NCI-H1417 (cell line): ENCODE results near the gene STK39.
"Not testable (repeated sequence)": the region's sequence is repeated elsewhere in the genome, so short reads cannot be mapped to it uniquely, and the experiment has no call there.

ENCODE experiments used
- DNase-seq, 3 experiments: peaks; one replicate each; lab custom pipeline; 2025; lab: John Stamatoyannopoulos, UW

STK39 gene

DNA sequence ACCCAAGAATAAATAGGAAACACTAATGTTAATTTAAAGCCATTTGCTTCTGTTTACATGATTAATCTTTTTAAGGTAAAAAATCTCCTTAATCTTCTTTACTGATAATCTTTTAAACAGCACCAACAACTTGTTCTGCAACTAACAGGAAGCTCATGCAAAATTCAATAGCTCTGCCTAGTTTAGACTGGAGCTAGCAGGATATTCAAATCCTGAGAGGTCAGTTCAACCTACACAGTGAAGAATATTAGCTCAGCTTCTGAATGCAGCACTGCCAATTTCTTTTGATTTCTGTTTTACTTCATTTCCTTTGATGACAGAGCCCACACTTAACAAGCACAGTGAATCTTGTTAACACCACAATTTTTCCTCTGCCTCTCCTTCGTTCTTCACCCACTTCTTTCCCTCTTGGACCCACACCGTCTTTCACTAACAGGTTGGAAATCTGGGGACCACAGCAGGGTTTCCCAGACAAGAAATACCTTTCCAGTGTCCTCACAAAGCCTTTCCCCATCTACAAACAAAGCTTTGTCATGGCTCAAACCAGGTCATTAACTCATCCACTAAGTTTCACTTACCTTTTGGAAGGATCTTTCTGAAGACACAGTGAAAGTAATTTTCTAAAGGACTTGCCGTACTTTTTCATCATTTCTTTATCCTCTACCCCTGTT lies 109.8 kb downstream of the STK39 start:
- DNase-seq = peak in 1 of 3 experiments; percentile 0

GRCh38 chr2:168136392-168136977 lies 110.9 kb downstream of the STK39 start:
- DNase-seq = peak in 2 of 3 experiments; percentile 3 to 27

DNA sequence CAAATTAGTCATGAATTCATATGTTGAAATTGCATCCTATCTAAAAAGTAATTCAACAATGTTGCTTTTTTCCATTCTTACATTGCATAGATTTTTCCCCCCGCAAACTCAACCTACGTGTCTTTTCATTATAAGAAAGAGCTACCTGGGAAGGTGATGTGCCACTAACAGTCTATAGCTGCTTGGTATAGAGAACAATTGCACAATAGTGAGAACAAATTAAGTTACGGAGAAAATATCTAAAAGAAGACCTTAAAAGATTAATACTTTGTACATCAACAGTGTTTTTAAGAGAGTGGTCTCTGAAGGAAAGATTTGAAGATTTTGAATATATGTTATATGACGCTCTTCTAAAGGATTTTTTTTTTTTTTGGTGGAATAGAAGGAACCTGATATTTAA lies 111.8 kb downstream of the STK39 start:
- no peak for DNase-seq

- DNase-seq = no peak
These were observed 112.3 kb downstream of the STK39 start for GRCh38 chr2:168135121-168135520.

DNA sequence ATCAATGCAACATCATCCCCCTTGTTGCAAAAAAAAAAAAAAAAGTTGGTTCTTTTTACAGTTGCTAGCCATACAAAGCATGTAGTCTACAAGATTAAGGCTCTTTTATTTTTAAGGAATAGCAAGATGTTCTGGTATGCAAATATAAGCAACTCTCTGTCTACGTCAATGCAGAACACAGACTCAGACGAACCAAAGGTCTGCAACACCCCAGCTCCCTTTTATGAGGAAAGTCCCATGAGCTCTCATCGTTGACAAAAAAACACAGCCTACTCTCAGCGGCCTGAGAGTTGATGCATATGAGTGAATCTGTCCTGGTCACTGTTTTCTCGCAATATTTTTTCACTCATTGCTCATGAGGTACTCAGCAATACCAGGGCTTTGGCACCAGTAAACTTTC lies 112.9 kb downstream of the STK39 start:
- no peak for DNase-seq

DNA sequence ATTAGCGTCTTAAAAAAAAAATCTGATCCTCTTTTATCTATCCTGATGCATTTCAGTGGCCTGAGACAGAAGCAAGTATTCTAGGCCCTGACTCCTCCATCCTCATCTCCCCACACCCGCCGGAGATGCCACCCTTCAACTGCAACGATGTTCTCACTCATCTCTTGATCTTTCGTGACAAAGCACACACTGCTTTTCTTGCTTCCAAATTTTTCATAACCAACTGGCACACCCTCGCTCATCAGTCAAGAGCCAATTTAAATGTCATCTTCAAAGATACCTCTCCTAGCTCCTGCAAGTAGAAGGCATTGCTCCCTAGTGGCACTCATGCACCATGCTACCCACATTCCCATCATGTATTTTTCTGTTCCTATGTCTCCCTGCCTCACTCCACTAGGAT lies 115.0 kb downstream of the STK39 start:
- DNase-seq = no peak

GRCh38 chr2:168130346-168130745 lies 117.0 kb downstream of the STK39 start:
- DNase-seq = peak in 1 of 3 experiments; percentile 8

DNA sequence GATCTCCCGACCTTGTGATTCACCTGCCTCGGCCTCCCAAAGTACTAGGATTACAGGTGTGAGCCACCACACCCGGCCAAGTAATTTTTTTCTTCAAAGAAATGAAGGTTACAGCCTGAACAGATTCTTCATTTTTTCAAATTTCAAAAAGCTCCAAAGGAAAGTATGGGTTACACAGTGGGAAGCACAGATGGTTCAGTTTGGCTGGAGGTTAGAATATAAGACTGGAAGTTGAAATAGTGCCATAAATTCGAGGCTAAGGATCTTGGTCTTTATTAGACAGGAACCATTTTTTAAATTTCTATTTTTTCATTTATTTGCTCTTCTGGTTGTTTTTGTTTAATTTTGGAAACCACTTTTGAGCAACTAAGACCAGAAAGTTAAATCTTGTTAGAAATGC lies 120.0 kb downstream of the STK39 start:
- no peak for DNase-seq

DNA sequence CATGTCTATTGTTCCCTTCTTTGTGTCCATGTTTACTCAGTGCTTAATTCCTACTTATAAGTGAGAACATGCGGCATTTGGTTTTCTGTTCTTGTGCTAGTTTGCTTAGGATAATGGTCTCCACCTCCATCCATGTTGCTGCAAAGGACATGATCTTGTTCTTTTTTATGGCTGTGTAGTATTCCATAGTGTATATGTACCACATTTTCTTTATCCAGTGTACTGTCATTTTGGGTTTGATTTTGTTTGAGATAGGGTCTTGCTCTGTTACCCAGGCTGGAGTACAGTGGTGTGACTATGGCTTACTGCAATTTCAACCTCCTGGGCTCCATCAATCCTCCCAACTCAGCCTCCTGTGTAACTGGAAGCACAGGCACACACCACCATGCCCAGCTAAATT lies 125.2 kb downstream of the STK39 start:
- not testable (repeated sequence) for DNase-seq

DNA sequence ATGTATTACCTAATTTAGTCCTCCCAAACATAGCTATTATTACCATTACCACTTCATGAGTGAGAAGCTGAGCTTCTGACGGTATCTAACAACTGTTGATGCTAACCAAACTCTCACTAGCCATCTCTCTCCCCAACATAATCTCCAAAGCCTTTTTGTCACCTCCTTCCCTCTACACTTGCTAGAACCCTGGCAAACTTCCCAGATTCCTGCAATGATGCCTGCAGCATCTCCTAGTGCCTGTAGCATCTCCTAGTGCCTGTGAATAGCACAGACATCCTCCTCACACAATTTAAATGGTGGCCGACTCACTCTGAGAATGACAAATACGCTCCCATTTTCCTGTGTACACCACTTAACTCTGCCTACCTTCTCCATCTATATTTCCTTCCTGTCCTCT lies 126.7 kb downstream of the STK39 start:
- no peak for DNase-seq

DNA sequence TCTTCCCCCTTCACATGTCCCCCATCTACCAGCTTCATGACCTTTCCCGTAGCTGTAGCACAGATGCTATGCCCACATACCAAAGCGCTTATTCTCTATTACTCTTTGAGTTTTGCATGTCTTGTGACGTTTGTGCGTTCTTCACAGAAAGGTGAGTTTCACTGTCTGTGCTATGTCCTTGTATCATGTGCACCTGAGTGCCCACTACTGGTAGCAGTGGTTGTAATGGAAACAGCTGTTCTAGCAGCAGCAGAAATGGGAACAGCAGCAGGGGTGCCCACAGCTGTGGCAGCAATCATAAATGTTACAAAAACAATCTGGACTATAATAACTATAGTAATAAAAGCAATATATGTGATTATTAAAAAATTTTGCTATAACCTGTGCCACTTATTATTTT lies 127.1 kb downstream of the STK39 start:
- no peak for DNase-seq

GRCh38 chr2:168119515-168120141 lies 127.8 kb downstream of the STK39 start:
- peak; percentile 0 to 60 (median 46) for DNase-seq

DNA sequence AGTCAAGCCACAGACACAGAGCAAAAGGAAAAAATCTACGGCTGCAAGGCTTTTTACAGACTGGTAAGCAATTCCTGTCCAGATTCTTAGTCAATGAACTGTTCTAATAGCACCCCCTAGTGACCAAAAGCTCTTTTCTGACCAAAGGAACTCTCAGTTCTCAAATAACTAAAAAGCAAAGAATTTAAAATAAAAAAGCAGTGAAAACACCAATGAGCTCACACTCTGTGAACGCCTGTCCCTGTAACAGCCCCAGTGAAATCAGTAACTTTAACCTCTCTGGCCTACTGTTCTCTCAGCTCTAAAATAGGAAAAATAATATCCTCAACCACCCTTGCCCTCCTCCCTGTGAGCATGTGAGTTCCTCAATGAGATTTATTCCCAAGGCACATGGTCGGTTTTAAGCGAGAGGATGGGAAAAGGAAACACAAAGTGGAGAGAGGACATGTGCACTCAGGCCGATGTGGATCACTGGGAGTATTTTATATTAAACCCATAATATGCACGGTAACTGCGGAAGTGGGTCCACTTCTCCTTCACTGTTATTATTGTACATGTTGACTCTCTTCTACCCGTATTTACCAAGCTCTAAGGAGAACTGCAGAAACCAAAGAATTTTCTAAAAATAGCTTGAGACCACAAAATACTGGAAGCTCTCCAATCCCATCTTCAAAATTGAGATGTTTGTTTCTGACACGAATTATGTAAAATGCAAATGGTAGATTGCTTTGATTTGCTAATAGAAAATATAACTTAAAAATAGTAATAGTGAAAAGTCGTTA lies 128.5 kb downstream of the STK39 start:
- peak; percentile 4 to 73 (median 57) for DNase-seq

DNA sequence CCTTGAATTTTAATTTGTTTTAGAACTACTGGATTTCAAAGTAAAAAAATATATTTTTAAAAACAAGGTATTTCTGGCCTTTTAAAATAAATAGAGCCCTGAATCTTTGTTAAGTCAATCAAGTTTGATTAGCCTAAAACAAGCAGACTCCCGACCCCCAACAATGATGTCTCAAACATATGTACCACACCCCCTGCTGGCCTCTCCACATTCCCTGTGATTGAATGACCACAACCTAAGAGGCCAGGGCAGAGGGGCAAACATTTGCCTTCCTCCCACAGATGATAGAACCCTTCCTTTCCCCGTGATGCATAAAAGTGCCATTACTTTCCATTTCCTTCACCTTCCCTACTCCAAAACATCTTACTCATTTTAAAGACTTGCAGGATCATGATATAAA lies 130.9 kb downstream of the STK39 start:
- no peak for DNase-seq

DNA sequence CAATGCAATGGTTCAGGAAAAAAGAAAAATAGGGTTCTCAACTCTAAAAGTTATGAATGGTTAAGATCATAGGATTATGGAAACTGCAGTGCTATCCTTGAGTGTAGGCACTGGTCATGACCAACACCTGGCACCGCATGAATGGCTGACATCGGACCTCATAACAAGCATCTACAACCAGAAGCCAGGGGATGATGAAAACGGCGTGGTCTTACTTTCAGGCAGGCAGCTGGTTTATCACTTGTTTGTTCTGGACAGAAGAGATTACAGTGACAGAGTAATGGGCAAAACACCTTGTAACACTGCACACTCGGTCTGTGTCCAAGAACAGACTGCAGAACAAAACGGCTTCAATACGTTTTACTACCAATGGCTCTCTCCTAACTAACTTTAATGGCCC lies 132.8 kb downstream of the STK39 start:
- DNase-seq = no peak

GRCh38 chr2:168114040-168114439 lies 133.4 kb downstream of the STK39 start:
- no peak for DNase-seq

DNA sequence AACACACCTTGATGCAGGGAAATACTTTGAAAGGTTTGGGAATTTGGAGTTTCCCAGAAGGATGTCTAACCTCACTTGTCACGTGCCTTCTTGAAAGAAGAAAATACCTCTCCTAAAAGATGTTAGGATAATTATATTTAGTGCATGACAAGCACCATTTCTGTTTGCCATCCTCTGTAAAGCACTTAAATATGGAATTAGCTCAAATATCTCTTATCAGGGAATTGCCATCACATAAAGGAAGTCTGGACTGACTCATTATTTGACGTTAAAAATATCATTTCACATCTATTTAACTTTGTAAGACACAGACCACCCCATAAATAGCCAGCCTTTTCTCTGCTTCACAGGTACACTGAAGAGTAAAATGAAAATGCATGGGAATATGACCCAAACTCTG lies 140.1 kb downstream of the STK39 start:
- no peak for DNase-seq

- no peak for DNase-seq
These were observed 142.2 kb downstream of the STK39 start for GRCh38 chr2:168105127-168105683.

GRCh38 chr2:168097431-168097830 lies 150.0 kb downstream of the STK39 start:
- DNase-seq = no peak

DNA sequence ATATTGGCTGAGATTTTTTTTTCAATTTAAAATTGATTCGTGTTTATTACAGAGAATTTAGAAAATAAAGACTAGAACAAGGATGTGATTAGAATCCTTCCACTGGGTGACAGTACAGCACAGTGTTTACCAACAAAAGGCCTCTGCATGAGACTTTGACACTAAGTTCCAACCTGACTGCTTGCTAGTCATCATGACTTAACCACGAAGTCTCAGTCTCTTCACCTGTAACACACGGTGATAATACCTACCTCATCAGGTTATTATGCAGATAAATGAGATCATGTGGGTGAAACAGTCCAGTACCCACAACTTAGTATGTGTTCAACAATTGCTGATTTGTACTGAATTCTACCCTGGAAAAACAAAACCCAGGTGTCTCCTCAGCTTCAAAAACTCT lies 151.2 kb downstream of the STK39 start:
- no peak for DNase-seq

- no peak for DNase-seq
These were observed 155.4 kb downstream of the STK39 start for GRCh38 chr2:168091986-168092385.

DNA sequence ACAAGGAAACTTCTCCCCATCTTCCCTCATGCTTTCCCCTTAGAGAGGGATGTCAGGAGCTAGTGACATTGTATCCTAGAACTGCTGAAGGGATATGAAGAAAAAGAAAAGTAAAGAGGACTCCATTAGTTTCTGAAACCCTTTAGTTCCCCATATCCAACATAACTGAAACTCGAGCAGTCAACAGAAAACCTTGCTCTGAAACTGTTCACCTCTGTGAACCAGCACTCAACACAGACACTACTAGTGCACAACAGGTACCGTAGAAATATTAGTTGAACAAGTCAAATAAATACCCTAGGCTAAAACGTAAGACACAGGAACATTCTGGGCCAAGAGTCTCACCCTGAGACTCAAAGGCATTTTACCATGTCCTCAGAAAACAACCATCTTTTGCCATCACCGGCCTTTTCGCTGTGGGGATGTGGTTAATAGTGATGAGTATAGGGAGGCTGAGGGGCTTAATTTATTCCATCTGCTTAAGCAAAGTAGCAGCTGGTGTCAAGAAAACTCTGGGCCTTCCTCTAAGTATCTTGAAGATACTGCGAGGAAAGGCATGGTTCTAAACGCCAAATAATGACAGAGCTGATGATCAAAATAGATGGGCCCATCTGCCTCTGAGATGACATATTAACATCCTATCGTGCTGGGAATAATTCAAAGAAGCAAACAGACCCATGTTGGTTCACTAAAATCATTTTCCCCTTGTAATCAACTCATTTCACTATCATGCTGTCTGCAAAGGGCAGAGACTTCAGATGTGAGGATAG lies 156.8 kb downstream of the STK39 start:
- no peak for DNase-seq
